ENCODE results near the gene FOLH1. TPM values are rescaled to one million over a fixed set of nuclear protein-coding genes. Genes with fewer than 3 reads are reported as not detected.
"Not testable (repeated sequence)": the region's sequence is repeated elsewhere in the genome, so short reads cannot be mapped to it uniquely, and the experiment has no call there.

The FOLH1 gene
- total and polyA plus RNA-seq, 2 of the 8 experiments (the other 6 are each of a cell fraction or from before 2014, with no cell fraction given): 0.56 TPM; not detected in 1

- TF ChIP-seq E2F6 (IDR thresholded peaks at IDR 0.05) (no peak), BCL11A (IDR thresholded peaks at IDR 0.05; ENCODE audit: low read depth in 2 of 2, low read length in 2 of 2) (no peak), HDAC6 (IDR thresholded peaks at IDR 0.05; ENCODE audit: low read depth, low read length) (no peak), MAX (IDR thresholded peaks at IDR 0.05) (no peak), SIN3A (conservative IDR thresholded peaks at IDR 0.05 in 1 of 2, IDR thresholded peaks at IDR 0.05 in 1 of 2; ENCODE audit: low read depth in 1 of 2, low read length in 2 of 2) (no peak), CBX8 (IDR thresholded peaks at IDR 0.05; ENCODE audit: borderline replicate concordance, low read depth, low read length) (no peak)
Observed at GRCh38 chr11:49202287-49202976, 6.0 kb downstream of the FOLH1 start (continued).

GRCh38 chr11:49196775-49197174 is 11.6 kb downstream of the FOLH1 start:
- POLR2A ChIA-PET (ENCODE audit: partially characterized antibody); H4K5ac ChIP-seq (ENCODE audit: insufficient read length, low read depth, low read length): not testable (repeated sequence)
- WGBS, 2 experiments (ENCODE audit: extremely low coverage in 1 of 2, insufficient coverage in 1 of 2, insufficient read length in 1 of 2, insufficient replicate concordance in 2 of 2, low coverage in 1 of 2, low lambda C conversion rate in 2 of 2, missing lambda C conversion rate in 1 of 2): 94% methylated on average over 1 of the region's 1 CpG; no CpG with 5 or more reads in 1 of the 2 experiments

More at GRCh38 chr11:49196775-49197174, 11.6 kb downstream of the FOLH1 start:
- H4K8ac ChIP-seq (ENCODE audit: extremely low read depth, insufficient read depth, low read length); H3K36me3 ChIP-seq (ENCODE audit: control insufficient read depth in 2 of 4, insufficient read depth in 4 of 4, low read length in 3 of 4); H3K14ac ChIP-seq (ENCODE audit: insufficient read length); H3K4me1 ChIP-seq (replicated peaks in 1 of 4; ENCODE audit: control insufficient read depth in 3 of 4, insufficient read depth in 4 of 4, low read length in 3 of 4); H3K27me3 ChIP-seq (replicated peaks in 1 of 4; ENCODE audit: control insufficient read depth in 3 of 4, extremely low read depth in 1 of 4, insufficient read depth in 3 of 4, low read length in 3 of 4); H3K56ac ChIP-seq (replicated peaks; ENCODE audit: insufficient read length, low read depth, low read length); H3K79me2 ChIP-seq (ENCODE audit: control insufficient read depth in 1 of 2, insufficient read depth in 2 of 2, low read length in 2 of 2); DNase-seq (ENCODE audit: low read depth in 1 of 2, low spot score in 2 of 2); H2BK15ac ChIP-seq (ENCODE audit: low read length); H3K23me2 ChIP-seq (ENCODE audit: low read depth, low read length); H2AFZ ChIP-seq (ENCODE audit: low read length); H4K91ac ChIP-seq (replicated peaks; ENCODE audit: insufficient read length, low read length); CTCF ChIA-PET (ENCODE audit: partially characterized antibody); H2BK12ac ChIP-seq (ENCODE audit: low read depth, low read length); H2BK20ac ChIP-seq (ENCODE audit: low read length); H3K27ac ChIP-seq (ENCODE audit: low read depth, low read length); H3K18ac ChIP-seq (ENCODE audit: extremely low read depth, low read length); H3K4ac ChIP-seq (replicated peaks; ENCODE audit: insufficient read length, low read depth, low read length); H3K9ac ChIP-seq (replicated peaks in 1 of 4; ENCODE audit: extremely low read depth in 1 of 4, low read depth in 3 of 4, low read length in 3 of 4); H3K4me2 ChIP-seq (ENCODE audit: insufficient read depth in 1 of 2, low read depth in 2 of 2, low read length in 2 of 2); H4K20me1 ChIP-seq (replicated peaks in 1 of 2; ENCODE audit: control insufficient read depth in 1 of 2, insufficient read depth in 2 of 2, low read length in 2 of 2); H3K4me3 ChIP-seq (ENCODE audit: extremely low read depth in 1 of 4, insufficient read depth in 2 of 4, low read depth in 3 of 4, low read length in 4 of 4); H3K23ac ChIP-seq (ENCODE audit: insufficient read length); H2AK5ac ChIP-seq (ENCODE audit: low read depth, low read length); H2BK5ac ChIP-seq (ENCODE audit: low read depth, low read length); H2BK120ac ChIP-seq (replicated peaks; ENCODE audit: low read depth, low read length); H3K79me1 ChIP-seq (ENCODE audit: low read depth, low read length); FAIRE-seq: not testable (repeated sequence)
- peaks cover 8 to 16% of the 10 kb centered on the region in 2 experiments; a peak in 3 of 4 replicates for H3K9me3 ChIP-seq (ENCODE audit: insufficient read depth in 2 of 2, low read depth in 1 of 2, low read length in 1 of 2)

All from H1 (cell line).